ENCODE measurements around the gene OLFM1. TPM values are rescaled to one million over a fixed set of nuclear protein-coding genes. Genes with fewer than 3 reads are reported as not detected.

The OLFM1 gene
- total RNA-seq, 2 donors from 2014 or later = 11.0 to 23.2 TPM

GRCh38 chr9:135151757-135152613 is 64.5 kb downstream of the OLFM1 start:
- WGBS, 2 experiments (ENCODE audit: insufficient coverage in 1 of 2, insufficient read length in 1 of 2) = 80 to 100% methylated on average over 1 to 5 of the region's 6 CpGs
- Histone ChIP-seq H3K27me3 (ENCODE audit: control insufficient read depth, insufficient read depth, low read length, poor library complexity, severe bottlenecking) (no peaks in the 10 kb centered on the region), H3K4me1 (ENCODE audit: control insufficient read depth, insufficient read depth, low read length) (no peaks in the 10 kb centered on the region), H3K9ac (ENCODE audit: extremely low read depth, low read length, poor library complexity, severe bottlenecking) (no peak overlapping the region), H3K4me3 (ENCODE audit: low read length) (no peak overlapping the region), H3K27ac (ENCODE audit: low read depth, low read length) (peak overlapping the region; percentile 51), H3K36me3 (ENCODE audit: control insufficient read depth, insufficient read depth, low read length) (no peaks in the 10 kb centered on the region), H3K9me3 (ENCODE audit: control insufficient read depth, low read length) (no peaks in the 10 kb centered on the region)
- peaks cover 5% of the 10 kb centered on the region for H3K27me3 Mint-ChIP-seq (ENCODE audit: insufficient read depth)
- peaks cover 17% of the 10 kb centered on the region for H3K9me3 Mint-ChIP-seq
- no peak for TF ChIP-seq CTCF (conservative IDR thresholded peaks at IDR 0.05)
- no peak for DNase-seq
- no peaks in the 10 kb centered on the region for H3K36me3 Mint-ChIP-seq (ENCODE audit: low read depth)
- no peak overlapping the region for H3K27ac Mint-ChIP-seq
- H3K4me3 Mint-ChIP-seq = no peak overlapping the region
- no peaks in the 10 kb centered on the region for H3K4me1 Mint-ChIP-seq

- no peak overlapping the region for H3K4me3 ChIP-seq (ENCODE audit: low read length)
- Mint-ChIP-seq H3K27ac (peak overlapping the region; percentile 52), H3K4me1 (no peaks in the 10 kb centered on the region), H3K9me3 (peaks cover 17% of the 10 kb centered on the region), H3K27me3 (ENCODE audit: insufficient read depth) (peaks cover 9% of the 10 kb centered on the region), H3K4me3 (no peak overlapping the region), H3K36me3 (ENCODE audit: low read depth) (no peaks in the 10 kb centered on the region)
- H3K27ac ChIP-seq (ENCODE audit: low read depth, low read length) = peak overlapping the region; percentile 24
- WGBS, 2 experiments (ENCODE audit: insufficient coverage in 1 of 2, insufficient read length in 1 of 2) = 52 to 70% methylated on average over 8 to 17 of the region's 17 CpGs
- TF ChIP-seq CTCF (conservative IDR thresholded peaks at IDR 0.05) = no peak
- no peaks in the 10 kb centered on the region for H3K4me1 ChIP-seq (ENCODE audit: control insufficient read depth, insufficient read depth, low read length)
- peak; percentile 91 for DNase-seq
- no peaks in the 10 kb centered on the region for H3K36me3 ChIP-seq (ENCODE audit: control insufficient read depth, insufficient read depth, low read length)
- no peaks in the 10 kb centered on the region for H3K27me3 ChIP-seq (ENCODE audit: control insufficient read depth, insufficient read depth, low read length, poor library complexity, severe bottlenecking)
- no peak overlapping the region for H3K9ac ChIP-seq (ENCODE audit: extremely low read depth, low read length, poor library complexity, severe bottlenecking)
- no peaks in the 10 kb centered on the region for H3K9me3 ChIP-seq (ENCODE audit: control insufficient read depth, low read length)
These were observed 65.3 kb downstream of the OLFM1 start for GRCh38 chr9:135152614-135153334.

- no peaks in the 10 kb centered on the region for H3K9me3 ChIP-seq (ENCODE audit: control insufficient read depth, low read length)
- Mint-ChIP-seq H3K27me3 (ENCODE audit: insufficient read depth) (peaks cover 15% of the 10 kb centered on the region), H3K36me3 (ENCODE audit: low read depth) (no peaks in the 10 kb centered on the region), H3K9me3 (peaks cover 17% of the 10 kb centered on the region), H3K4me1 (no peaks in the 10 kb centered on the region), H3K4me3 (no peak overlapping the region), H3K27ac (no peak overlapping the region)
- peak overlapping the region; percentile 47 for H3K27ac ChIP-seq (ENCODE audit: low read depth, low read length)
- no peak for TF ChIP-seq CTCF (conservative IDR thresholded peaks at IDR 0.05)
- no peaks in the 10 kb centered on the region for H3K4me1 ChIP-seq (ENCODE audit: control insufficient read depth, insufficient read depth, low read length)
- no peaks in the 10 kb centered on the region for H3K36me3 ChIP-seq (ENCODE audit: control insufficient read depth, insufficient read depth, low read length)
- DNase-seq = no peak
- no peak overlapping the region for H3K9ac ChIP-seq (ENCODE audit: extremely low read depth, low read length, poor library complexity, severe bottlenecking)
- WGBS, 2 experiments (ENCODE audit: insufficient coverage in 1 of 2, insufficient read length in 1 of 2) = 92 to 93% methylated on average over 5 to 11 of the region's 11 CpGs
- no peak overlapping the region for H3K4me3 ChIP-seq (ENCODE audit: low read length)
- no peaks in the 10 kb centered on the region for H3K27me3 ChIP-seq (ENCODE audit: control insufficient read depth, insufficient read depth, low read length, poor library complexity, severe bottlenecking)
These were observed 66.7 kb downstream of the OLFM1 start for GRCh38 chr9:135154050-135154615.
